Measurements from ENCODE around the gene BATF3.

DNA sequence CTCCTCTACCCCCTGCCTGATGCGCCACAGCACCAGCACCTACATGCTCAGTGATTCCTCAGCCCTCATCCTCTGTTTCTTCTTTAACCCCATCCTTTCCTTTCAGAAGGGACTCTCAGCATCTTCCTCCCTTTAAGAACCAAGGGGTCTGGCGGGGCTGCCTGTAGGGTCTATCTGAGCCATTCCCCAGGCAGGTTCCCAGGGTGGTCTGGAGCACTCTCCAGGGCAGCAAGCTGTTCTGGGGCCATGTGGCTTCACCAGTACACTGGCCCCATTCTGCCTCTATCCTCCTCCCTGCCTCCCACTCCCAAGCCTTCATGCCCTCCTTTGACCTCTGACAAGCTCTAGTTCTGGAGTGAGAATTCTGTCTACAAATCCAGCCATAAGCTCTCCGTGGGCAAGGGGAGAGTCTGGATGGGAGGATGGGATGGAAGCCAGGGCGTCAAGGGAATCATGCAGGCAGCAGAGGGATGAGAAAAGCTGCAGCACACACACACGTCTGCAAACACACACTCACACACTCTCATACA, 10.4 kb downstream of the BATF3 start:
- TF ChIP-seq EGR1 (IDR thresholded peaks at IDR 0.05), result no peak
- no peak for TF ChIP-seq YY1 (IDR thresholded peaks at IDR 0.05; ENCODE audit: low read depth)
- no peak for TF ChIP-seq NFIC (IDR thresholded peaks at IDR 0.05)
- no peak for TF ChIP-seq TEAD4 (IDR thresholded peaks at IDR 0.05)
- no peak for TF ChIP-seq USF1 (IDR thresholded peaks at IDR 0.05)
- TF ChIP-seq RAD21 (IDR thresholded peaks at IDR 0.05; ENCODE audit: low read depth), result no peak
